K562 (cell line): ENCODE data around the gene SON. TPM values are rescaled to one million over a fixed set of nuclear protein-coding genes. Genes with fewer than 3 reads are reported as not detected.

Source experiments
- BRF2 ChIP-seq: IDR thresholded peaks from 3 replicates; pipeline ENCODE4 v1.6.1; 2011; ENCODE audit warnings: borderline replicate concordance, mild to moderate bottlenecking; ENCODE audit not compliant: insufficient read length, insufficient read depth
- polyA plus RNA-seq, 8 experiments: library from polyadenylated mRNA; depleted of rRNA in 4 of 8; stranded (reverse) in 5 of 8; unstranded in 3 of 8; fragments of >200 nt; fragmentation: Nextera tagmentation in 2 of 8; fragmentation: Illumina TruSeq in 1 of 8; extraction: Ambion mirVana in 2 of 8; extraction: Trizol in 1 of 8; gene quantifications; 2 replicates each; pipeline versions ENCODE4 v1.2.1 to v1.2.3, GENCODE V29; 2011 to 2014; ENCODE audit warnings: inconsistent platforms in 1 of 8, missing spikeins in 1 of 8
- total RNA-seq, 7 experiments: library from RNA; depleted of rRNA in 6 of 7; stranded (reverse); fragments of >200 nt in 6 of 7; fragmentation: Illumina TruSeq in 2 of 7; extraction: Trizol in 2 of 7; gene quantifications; 2 replicates each; pipeline versions ENCODE4 v1.2.1 to v1.2.3, GENCODE V29; 2011 to 2021; ENCODE audit warnings: low replicate concordance in 1 of 7
- TF ChIP-seq, protein P1 (sequence below): fragments of 450-650 bp; IDR thresholded peaks from 2 replicates; pipeline ENCODE4 v1.6.1; 2017; ENCODE audit warnings: antibody characterized with exemption, mild to moderate bottlenecking

SON gene
- total and polyA plus RNA-seq, 9 of the 15 experiments (the other 6 are each of a cell fraction or from before 2014, with no cell fraction given): 105 to 742 (median 187) TPM

GRCh38 chr21:33587792-33588484, 45.1 kb downstream of the SON start (continued):
- no peak for TF ChIP-seq BRF2
- TF ChIP-seq, protein P1, sequence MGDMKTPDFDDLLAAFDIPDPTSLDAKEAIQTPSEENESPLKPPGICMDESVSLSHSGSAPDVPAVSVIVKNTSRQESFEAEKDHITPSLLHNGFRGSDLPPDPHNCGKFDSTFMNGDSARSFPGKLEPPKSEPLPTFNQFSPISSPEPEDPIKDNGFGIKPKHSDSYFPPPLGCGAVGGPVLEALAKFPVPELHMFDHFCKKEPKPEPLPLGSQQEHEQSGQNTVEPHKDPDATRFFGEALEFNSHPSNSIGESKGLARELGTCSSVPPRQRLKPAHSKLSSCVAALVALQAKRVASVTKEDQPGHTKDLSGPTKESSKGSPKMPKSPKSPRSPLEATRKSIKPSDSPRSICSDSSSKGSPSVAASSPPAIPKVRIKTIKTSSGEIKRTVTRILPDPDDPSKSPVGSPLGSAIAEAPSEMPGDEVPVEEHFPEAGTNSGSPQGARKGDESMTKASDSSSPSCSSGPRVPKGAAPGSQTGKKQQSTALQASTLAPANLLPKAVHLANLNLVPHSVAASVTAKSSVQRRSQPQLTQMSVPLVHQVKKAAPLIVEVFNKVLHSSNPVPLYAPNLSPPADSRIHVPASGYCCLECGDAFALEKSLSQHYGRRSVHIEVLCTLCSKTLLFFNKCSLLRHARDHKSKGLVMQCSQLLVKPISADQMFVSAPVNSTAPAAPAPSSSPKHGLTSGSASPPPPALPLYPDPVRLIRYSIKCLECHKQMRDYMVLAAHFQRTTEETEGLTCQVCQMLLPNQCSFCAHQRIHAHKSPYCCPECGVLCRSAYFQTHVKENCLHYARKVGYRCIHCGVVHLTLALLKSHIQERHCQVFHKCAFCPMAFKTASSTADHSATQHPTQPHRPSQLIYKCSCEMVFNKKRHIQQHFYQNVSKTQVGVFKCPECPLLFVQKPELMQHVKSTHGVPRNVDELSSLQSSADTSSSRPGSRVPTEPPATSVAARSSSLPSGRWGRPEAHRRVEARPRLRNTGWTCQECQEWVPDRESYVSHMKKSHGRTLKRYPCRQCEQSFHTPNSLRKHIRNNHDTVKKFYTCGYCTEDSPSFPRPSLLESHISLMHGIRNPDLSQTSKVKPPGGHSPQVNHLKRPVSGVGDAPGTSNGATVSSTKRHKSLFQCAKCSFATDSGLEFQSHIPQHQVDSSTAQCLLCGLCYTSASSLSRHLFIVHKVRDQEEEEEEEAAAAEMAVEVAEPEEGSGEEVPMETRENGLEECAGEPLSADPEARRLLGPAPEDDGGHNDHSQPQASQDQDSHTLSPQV: no peak
